Retinal pigment epithelial cell (primary cell): Measurements from ENCODE around the gene HCN2.

ENCODE experiments used
- DNase-seq: peaks from one replicate; pipeline ENCODE4 v3.0.0-alpha.2; 2010; ENCODE audit warnings: low read depth
- H3K4me3 ChIP-seq: 2 replicates; pipeline ENCODE4 v1.5.1; 2011; ENCODE audit warnings: mild to moderate bottlenecking, low read length, control low read depth, moderate library complexity
- CTCF ChIP-seq: conservative IDR thresholded peaks from 2 replicates; pipeline ENCODE4 v1.5.1; 2011; ENCODE audit warnings: low read depth, low read length, control low read depth, inconsistent platforms

Gene HCN2

GRCh38 chr19:577439-578392 is 12.0 kb upstream of the HCN2 start:
- no peak overlapping the region for H3K4me3 ChIP-seq
- peak; percentile 17 for TF ChIP-seq CTCF
- no peak for DNase-seq

GRCh38 chr19:579111-579841 is 10.4 kb upstream of the HCN2 start:
- no peak for DNase-seq
- H3K4me3 ChIP-seq = no peak overlapping the region
- no peak for TF ChIP-seq CTCF

- no peak for DNase-seq
- H3K4me3 ChIP-seq = no peak overlapping the region
- no peak for TF ChIP-seq CTCF
These were observed 9.9 kb upstream of the HCN2 start for GRCh38 chr19:579842-580155.

DNA sequence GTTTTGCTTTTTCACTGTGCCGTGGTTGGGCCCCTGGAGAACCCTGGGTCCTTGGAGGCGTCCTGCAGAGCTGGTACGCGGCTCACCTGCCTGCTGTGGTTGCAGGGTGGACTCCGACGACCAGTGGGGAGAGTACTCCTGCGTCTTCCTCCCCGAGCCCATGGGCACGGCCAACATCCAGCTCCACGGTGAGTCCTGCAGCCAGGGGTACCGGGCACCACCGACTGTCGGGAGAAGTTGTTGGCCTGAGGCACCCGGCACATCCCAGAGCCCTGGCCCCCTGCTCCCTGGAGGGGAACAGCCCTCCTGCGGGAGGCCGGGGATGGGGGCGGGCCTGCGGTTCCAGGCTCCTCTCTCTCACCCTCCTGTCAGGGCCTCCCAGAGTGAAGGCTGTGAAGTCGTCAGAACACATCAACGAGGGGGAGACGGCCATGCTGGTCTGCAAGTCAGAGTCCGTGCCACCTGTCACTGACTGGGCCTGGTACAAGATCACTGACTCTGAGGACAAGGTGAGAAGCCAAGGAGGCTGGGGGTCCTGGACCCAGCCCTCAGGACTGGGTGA is 9.3 kb upstream of the HCN2 start:
- H3K4me3 ChIP-seq = no peak overlapping the region
- TF ChIP-seq CTCF = no peak
- DNase-seq = no peak

GRCh38 chr19:581399-582111 is 8.1 kb upstream of the HCN2 start:
- TF ChIP-seq CTCF = no peak
- no peak for DNase-seq
- H3K4me3 ChIP-seq = no peak overlapping the region

- DNase-seq = no peak
- TF ChIP-seq CTCF = no peak
- H3K4me3 ChIP-seq = no peak overlapping the region
These were observed 7.0 kb upstream of the HCN2 start for GRCh38 chr19:582497-583197.
